ENCODE measurements around the gene ZNF8.
"Not testable (repeated sequence)": the region's sequence is repeated elsewhere in the genome, so short reads cannot be mapped to it uniquely, and the experiment has no call there.

Gene ZNF8

GRCh38 chr19:58336216-58336615, 57.5 kb downstream of the ZNF8 start:
- no peak for DNase-seq (ENCODE audit: low read depth)

GRCh38 chr19:58336820-58337219, 58.1 kb downstream of the ZNF8 start:
- DNase-seq (ENCODE audit: low read depth) = no peak

DNA sequence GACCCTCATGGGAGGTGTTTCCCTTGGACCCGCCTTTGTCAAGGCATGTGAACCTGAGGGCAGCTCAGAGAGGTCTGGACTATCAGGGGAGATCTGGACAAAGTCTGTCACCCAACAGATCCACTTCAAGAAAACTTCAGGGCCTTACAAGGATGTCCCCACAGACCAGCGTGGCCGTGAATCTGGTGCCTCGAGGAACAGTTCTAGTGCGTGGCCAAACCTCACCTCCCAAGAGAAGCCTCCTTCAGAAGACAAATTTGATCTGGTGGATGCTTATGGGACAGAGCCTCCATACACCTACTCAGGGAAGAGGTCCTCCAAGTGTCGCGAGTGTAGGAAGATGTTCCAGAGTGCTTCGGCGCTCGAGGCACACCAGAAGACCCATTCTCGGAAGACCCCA, 59.6 kb downstream of the ZNF8 start:
- no peak for DNase-seq (ENCODE audit: low read depth)

DNA sequence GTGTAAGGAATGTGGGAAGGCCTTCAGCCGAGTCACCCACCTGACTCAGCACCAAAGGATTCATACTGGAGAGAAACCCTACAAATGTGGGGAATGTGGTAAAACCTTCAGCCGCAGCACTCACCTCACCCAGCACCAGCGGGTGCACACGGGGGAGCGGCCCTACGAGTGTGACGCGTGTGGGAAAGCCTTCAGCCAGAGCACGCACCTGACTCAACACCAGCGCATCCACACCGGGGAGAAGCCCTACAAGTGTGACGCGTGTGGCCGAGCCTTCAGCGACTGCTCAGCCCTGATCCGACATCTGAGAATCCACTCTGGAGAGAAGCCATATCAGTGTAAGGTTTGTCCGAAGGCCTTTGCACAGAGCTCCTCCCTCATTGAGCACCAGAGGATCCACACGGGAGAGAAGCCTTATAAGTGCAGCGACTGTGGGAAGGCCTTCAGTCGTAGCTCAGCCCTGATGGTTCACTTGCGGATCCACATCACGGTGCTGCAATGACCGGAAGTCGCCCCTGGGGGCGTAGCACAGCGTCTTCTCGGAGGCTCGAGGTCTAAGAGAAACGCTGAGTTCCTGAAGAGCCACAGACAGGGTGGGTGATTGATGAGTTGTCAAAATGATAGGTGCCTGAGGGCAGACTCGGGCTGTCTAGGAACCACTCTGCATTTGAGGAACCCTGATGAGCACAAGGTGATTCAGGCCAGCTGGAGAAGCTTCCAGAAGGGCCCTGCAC, 60.2 kb downstream of the ZNF8 start:
- DNase-seq (ENCODE audit: low read depth) = no peak

DNA sequence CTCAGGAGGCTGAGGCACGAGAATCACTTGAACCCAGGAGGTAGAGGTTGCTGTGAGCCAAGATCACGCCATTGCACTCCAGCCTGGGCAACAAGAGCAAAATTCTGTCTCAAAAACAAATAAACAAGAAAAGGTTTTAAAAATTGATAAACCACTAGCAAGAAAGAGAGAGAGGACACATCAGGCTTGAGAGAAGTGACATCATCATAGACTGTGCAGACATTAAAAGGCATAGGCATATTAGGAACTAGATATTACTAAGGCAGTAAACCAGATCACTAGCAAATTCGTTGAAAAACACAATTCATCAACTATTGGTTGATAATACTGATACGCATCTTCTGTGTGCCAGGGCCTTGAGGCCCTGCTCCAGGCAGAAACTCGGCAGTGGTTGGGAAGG, 66.8 kb downstream of the ZNF8 start:
- DNase-seq (ENCODE audit: low read depth) = no peak

DNA sequence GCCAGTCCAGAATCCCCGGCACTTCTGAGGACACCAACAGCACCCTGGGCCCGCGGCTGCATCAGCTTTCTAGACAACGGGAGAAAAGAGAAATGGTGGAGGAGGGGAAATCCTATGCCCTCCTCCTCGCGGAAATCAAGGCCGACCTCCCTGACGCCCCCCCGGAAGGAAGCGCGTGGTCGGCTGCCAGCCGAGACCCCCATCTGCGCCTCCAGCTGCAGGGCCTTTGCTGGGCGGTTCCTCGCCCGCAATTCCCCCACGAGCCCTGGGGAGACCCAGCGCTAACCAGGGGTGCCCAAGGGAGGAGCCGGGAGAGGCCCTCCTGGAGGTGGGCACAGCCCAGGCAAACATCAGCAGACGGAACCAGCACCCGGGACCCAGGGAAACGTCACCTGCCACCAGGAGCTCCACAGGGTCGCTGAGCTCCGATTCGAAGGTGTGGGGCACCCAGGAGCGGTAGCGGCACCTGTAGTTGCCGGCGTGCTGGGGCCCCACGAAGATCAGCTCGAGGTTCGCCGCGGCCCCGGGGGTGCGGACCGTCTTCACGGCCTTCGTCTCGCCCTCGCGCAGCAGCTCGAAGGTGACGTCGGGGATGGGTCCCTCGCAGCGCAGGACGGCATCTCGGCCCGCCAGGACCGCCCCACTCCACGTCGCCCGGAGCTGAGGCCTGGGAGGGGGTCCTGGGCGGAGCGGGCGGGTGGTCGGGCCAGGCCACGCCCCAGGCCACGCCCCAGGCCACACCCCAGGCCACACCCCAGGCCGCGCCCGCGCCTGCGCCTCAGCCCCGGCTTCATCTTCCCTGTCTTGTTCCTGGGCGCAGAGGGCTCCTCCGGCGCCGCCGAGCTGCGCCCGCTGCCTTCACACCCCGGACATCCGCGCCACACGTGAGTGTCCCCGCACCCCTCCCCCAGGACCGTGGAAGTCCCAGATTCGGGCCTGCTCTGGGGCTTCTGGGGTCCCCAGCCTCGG, 68.5 kb downstream of the ZNF8 start:
- peak; percentile 53 for DNase-seq (ENCODE audit: low read depth)

GRCh38 chr19:58348080-58348479, 69.3 kb downstream of the ZNF8 start:
- not testable (repeated sequence) for DNase-seq (ENCODE audit: low read depth)

- DNase-seq (ENCODE audit: low read depth) = no peak
Observed at GRCh38 chr19:58349590-58349989, 70.8 kb downstream of the ZNF8 start.

DNA sequence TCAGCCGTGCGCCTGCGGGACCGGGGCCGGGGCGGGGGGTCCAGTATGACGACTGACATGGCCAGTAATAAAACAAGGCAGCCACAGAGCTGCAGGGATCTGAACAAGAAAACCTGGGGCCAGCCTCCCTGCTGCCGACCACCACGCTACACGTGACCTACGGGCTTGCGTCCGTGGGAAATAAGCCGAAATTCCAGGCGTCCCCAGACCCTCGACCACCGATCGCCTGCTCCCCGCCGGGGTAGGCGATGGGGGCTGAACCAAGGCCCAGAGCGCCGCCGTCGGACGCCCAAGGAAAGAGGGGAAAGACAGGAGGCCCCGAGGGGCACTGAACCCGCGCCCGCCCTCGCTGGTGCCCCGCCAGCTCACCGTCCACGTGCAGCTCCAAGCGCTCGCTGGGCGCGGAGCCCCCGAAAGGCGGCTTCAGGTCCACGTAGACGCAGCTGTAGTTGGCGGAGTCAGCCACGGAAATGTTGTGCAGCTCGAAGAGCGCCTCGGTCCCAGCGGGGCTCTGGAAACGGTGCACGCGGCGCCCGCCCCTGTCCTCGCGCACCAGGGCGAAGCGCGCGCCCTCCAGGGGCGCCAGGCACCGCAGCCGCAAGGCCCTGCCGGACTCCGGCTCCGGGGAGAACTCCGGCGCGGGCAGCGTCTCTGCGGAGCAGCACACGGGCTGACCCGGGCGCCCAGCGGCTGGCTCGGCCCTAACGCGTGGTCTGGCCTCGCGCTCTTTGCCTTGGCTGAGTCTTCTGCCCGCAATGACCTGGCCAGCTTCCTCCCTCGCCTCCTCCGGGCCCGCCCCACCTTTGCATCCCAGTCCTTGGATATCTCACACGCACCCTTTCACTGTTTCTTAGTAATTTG, 71.5 kb downstream of the ZNF8 start:
- no peak for DNase-seq (ENCODE audit: low read depth)

DNA sequence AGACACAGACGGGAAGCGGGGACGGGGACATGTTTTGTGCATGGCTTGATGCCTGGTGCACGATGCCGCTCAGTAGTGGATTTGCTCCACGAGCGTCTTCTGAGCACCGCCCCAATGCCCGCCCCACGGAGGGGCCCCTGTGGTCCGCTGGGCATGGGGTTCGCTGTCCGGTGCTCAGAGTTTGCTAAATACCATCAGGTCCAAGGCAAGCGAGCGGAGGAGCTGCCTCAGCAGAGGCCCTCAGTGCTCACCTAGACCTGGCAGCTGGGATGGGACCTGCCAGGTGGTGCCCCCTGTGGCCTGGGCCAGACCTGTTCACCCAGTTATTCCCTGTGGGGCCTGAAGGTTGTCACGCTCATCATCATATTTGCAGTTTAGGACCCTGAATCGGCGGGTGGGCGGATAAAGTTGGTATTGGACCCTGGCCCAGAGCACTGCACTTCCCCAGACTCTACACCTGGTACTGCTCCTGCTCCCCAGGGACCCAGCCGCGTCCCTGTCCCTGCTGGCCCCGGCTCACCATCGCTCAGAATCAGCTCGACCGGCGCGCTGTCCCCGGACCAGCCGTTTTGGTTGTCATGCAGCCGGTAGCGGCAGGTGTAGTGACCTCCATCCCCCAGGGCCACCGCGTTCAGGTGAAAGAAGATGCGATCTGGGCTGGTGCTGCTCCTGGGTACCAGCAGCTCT, 72.3 kb downstream of the ZNF8 start:
- no peak for DNase-seq (ENCODE audit: low read depth)

DNA sequence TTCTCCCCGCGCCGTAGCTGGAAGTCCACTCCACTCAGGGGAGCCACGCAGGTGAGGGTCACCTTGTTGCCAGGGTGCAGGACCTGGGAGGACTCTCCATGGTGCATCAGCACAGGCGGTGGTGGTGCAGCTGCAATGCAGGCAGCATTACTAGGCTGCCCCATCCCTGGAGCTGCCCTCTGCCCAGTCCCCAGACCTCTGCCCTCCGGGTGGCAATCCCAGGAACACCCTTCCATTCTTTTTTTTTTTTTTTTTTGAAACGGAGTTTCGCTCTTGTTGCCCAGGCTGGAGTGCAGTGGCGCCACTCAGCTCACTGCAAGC, 72.8 kb downstream of the ZNF8 start:
- DNase-seq (ENCODE audit: low read depth) = no peak

DNA sequence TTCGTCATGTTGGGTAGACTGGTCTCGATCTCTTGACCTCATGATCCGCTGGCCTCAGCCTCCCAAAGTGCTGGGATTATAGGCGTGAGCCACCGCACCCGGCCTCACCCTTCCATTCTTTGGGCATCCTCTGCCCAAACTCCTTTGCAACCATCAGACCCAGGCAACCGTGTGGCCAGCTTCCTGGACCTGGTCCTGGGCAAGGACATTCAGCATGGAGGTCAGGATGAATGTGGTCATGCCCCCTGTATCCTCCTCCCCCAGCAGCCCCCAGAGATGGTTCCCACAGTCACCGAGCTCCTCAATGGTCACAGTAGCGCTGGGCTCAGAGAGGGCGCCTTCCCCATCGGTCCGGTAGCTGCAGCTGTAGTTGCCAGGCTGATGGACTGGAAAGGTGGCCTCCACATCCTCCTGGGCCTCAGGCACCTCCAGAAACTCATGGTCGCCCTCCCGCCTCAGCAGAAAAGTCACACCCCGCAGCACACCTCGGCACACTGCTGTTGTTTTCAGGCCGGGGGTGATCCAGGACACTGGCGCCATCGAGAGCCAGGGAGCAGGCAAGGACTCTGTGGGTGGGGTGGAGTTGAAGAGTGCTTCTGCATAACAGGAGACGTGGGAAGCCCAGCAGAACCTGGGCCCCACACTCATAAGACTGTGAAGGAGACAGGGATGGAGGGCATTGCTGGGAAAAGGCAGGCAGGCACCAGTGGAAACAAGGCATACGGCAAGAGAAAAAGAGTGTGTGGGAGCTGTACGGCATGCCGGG, 73.4 kb downstream of the ZNF8 start:
- no peak for DNase-seq (ENCODE audit: low read depth)
